Neural cell (in vitro differentiated cells): ENCODE data around the gene NEURL4. TPM values are rescaled to one million over a fixed set of nuclear protein-coding genes. Genes with fewer than 3 reads are reported as not detected.

Experiments used
- H2AFZ ChIP-seq: fragments of 200-600, 300-800 bp; sonication (generic), shearing (Covaris generic); 2 replicates; pipeline ENCODE4 v1.6.0; 2014; ENCODE audit warnings: low read depth, mild to moderate bottlenecking, antibody characterized with exemption, low read length, moderate library complexity
- H3F3A ChIP-seq: fragments of 200-600 bp; shearing (Covaris generic); 2 replicates; pipeline ENCODE4 v1.6.1; 2016; ENCODE audit warnings: mild to moderate bottlenecking, moderate library complexity, mixed read lengths, antibody characterized with exemption, low read length; ENCODE audit not compliant: insufficient read depth, poor library complexity, severe bottlenecking
- H3K27ac ChIP-seq: fragments of 200-600, 300-800 bp; sonication (generic), shearing (Covaris generic); 2 replicates; pipeline ENCODE4 v1.5.1; 2014; ENCODE audit warnings: mild to moderate bottlenecking, low read length, moderate library complexity
- H3K27me3 ChIP-seq: fragments of 300-800, 200-600 bp; sonication (generic), shearing (Covaris generic); 2 replicates; pipeline ENCODE4 v1.6.0; 2014; ENCODE audit warnings: mild to moderate bottlenecking, low read depth, low read length, moderate library complexity; ENCODE audit not compliant: insufficient read depth
- H3K36me3 ChIP-seq: fragments of 300-800, 200-600 bp; sonication (generic), shearing (Covaris generic); 2 replicates; pipeline ENCODE4 v1.5.1; 2014; ENCODE audit warnings: mild to moderate bottlenecking, antibody characterized with exemption, low read length, moderate library complexity; ENCODE audit not compliant: insufficient read depth
- H3K4me2 ChIP-seq: fragments of 300-800, 200-600 bp; sonication (generic), shearing (Covaris generic); 2 replicates; pipeline ENCODE4 v1.6.0; 2014; ENCODE audit warnings: mild to moderate bottlenecking, low read length
- H3K4me3 ChIP-seq: fragments of 300-800, 200-600 bp; sonication (generic), shearing (Covaris generic); 2 replicates; pipeline ENCODE4 v1.5.1; 2014; ENCODE audit warnings: mild to moderate bottlenecking, low read length, moderate library complexity
- H3K79me2 ChIP-seq: fragments of 200-600 bp; shearing (Covaris generic); replicated peaks from 2 replicates; pipeline ENCODE4 v1.6.0; 2014; ENCODE audit warnings: mild to moderate bottlenecking, low read length, moderate library complexity; ENCODE audit not compliant: insufficient read depth
- H3K9ac ChIP-seq: fragments of 300-800, 200-600 bp; sonication (generic), shearing (Covaris generic); 2 replicates; pipeline ENCODE4 v1.6.1; 2016; ENCODE audit warnings: mild to moderate bottlenecking, low read length, mixed read lengths
- H3K9me2 ChIP-seq: fragments of 200-600 bp; shearing (Covaris generic); 2 replicates; pipeline ENCODE4 v1.6.1; 2016; ENCODE audit warnings: mild to moderate bottlenecking, low read length, mixed read lengths; ENCODE audit not compliant: insufficient read depth
- H3K9me3 ChIP-seq: fragments of 200-600, 300-800 bp; sonication (generic), shearing (Covaris generic); 2 replicates; pipeline ENCODE4 v1.6.1; 2016; ENCODE audit warnings: mild to moderate bottlenecking, mixed run types, low read length, moderate library complexity, mixed read lengths
- H4K20me1 ChIP-seq: fragments of 200-600 bp; shearing (Covaris generic); 2 replicates; pipeline ENCODE4 v1.6.1; 2016; ENCODE audit warnings: mild to moderate bottlenecking, mixed run types; ENCODE audit not compliant: insufficient read depth
- EP300 ChIP-seq: fragments of 450-650 bp; conservative IDR thresholded peaks from 2 replicates; pipeline ENCODE4 v1.6.1; 2014; ENCODE audit warnings: antibody characterized with exemption, mild to moderate bottlenecking, moderate library complexity; ENCODE audit not compliant: poor library complexity, severe bottlenecking
- EZH2 ChIP-seq: fragments of 200-600, 300-800 bp; shearing (Covaris generic), sonication (generic); IDR thresholded peaks from 2 replicates; pipeline ENCODE4 v1.6.1; 2014; ENCODE audit warnings: antibody characterized with exemption, low read length, borderline replicate concordance, mild to moderate bottlenecking; ENCODE audit not compliant: insufficient read depth, poor library complexity, severe bottlenecking
- MXI1 ChIP-seq: fragments of 450-650 bp; conservative IDR thresholded peaks from 2 replicates; pipeline ENCODE4 v1.6.1; 2014; ENCODE audit warnings: antibody characterized with exemption, mild to moderate bottlenecking; ENCODE audit not compliant: poor library complexity, severe bottlenecking
- POLR2AphosphoS5 ChIP-seq: IDR thresholded peaks from 2 replicates; pipeline ENCODE4 v1.6.1; 2012
- RAD21 ChIP-seq: fragments of 450-650 bp; conservative IDR thresholded peaks from 2 replicates; pipeline ENCODE4 v1.6.1; 2014; ENCODE audit warnings: antibody characterized with exemption, mild to moderate bottlenecking, moderate library complexity
- SMC3 ChIP-seq: fragments of 450-650 bp; conservative IDR thresholded peaks from 2 replicates; pipeline ENCODE4 v1.6.1; 2014; ENCODE audit warnings: antibody characterized with exemption, mild to moderate bottlenecking, moderate library complexity; ENCODE audit not compliant: poor library complexity
- TAF1 ChIP-seq: IDR thresholded peaks from 2 replicates; pipeline ENCODE4 v1.6.1; 2012; ENCODE audit warnings: low read depth
- polyA plus RNA-seq: library from polyadenylated mRNA; depleted of rRNA; stranded (reverse); fragments of >200 nt; gene quantifications from 2 replicates; pipeline ENCODE4 v1.2.3, GENCODE V29; 2014
- TF ChIP-seq, protein P1 (sequence below): IDR thresholded peaks from 2 replicates; pipeline ENCODE4 v1.6.1; 2012; ENCODE audit warnings: borderline replicate concordance
- TF ChIP-seq, protein P2 (sequence below): fragments of 450-650 bp; IDR thresholded peaks from 2 replicates; pipeline ENCODE4 v1.5.1; 2014; ENCODE audit warnings: antibody characterized with exemption, mild to moderate bottlenecking, moderate library complexity; ENCODE audit not compliant: poor library complexity, severe bottlenecking

Gene NEURL4
- polyA plus RNA-seq, 1 donor from 2014 or later, result 58.4 TPM

DNA sequence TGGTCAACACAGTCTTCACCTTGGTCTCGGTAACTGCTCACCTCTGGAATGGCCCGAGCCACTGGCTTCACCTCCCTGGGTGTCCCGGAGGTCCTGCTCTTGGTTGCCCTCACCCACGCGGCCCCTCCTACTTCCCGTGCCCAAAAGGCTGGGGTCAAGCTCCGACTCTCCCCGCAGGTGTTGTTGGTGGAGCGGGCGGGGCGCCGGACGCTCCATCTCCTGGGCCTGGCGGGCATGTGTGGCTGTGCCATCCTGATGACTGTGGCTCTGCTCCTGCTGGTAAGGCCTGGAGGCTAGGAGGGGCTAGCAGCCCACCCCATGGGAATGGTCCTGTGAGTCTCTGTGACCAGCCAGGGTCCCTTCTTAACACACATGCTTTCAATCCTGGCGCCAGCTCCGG, 44.2 kb downstream of the NEURL4 start:
- TF ChIP-seq SMC3 (no peak), EZH2 (no peak), TAF1 (no peak), MXI1 (no peak), RAD21 (no peak), EP300 (no peak), POLR2AphosphoS5 (no peak)
- TF ChIP-seq, protein P1, sequence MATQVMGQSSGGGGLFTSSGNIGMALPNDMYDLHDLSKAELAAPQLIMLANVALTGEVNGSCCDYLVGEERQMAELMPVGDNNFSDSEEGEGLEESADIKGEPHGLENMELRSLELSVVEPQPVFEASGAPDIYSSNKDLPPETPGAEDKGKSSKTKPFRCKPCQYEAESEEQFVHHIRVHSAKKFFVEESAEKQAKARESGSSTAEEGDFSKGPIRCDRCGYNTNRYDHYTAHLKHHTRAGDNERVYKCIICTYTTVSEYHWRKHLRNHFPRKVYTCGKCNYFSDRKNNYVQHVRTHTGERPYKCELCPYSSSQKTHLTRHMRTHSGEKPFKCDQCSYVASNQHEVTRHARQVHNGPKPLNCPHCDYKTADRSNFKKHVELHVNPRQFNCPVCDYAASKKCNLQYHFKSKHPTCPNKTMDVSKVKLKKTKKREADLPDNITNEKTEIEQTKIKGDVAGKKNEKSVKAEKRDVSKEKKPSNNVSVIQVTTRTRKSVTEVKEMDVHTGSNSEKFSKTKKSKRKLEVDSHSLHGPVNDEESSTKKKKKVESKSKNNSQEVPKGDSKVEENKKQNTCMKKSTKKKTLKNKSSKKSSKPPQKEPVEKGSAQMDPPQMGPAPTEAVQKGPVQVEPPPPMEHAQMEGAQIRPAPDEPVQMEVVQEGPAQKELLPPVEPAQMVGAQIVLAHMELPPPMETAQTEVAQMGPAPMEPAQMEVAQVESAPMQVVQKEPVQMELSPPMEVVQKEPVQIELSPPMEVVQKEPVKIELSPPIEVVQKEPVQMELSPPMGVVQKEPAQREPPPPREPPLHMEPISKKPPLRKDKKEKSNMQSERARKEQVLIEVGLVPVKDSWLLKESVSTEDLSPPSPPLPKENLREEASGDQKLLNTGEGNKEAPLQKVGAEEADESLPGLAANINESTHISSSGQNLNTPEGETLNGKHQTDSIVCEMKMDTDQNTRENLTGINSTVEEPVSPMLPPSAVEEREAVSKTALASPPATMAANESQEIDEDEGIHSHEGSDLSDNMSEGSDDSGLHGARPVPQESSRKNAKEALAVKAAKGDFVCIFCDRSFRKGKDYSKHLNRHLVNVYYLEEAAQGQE, result no peak
- TF ChIP-seq, protein P2, sequence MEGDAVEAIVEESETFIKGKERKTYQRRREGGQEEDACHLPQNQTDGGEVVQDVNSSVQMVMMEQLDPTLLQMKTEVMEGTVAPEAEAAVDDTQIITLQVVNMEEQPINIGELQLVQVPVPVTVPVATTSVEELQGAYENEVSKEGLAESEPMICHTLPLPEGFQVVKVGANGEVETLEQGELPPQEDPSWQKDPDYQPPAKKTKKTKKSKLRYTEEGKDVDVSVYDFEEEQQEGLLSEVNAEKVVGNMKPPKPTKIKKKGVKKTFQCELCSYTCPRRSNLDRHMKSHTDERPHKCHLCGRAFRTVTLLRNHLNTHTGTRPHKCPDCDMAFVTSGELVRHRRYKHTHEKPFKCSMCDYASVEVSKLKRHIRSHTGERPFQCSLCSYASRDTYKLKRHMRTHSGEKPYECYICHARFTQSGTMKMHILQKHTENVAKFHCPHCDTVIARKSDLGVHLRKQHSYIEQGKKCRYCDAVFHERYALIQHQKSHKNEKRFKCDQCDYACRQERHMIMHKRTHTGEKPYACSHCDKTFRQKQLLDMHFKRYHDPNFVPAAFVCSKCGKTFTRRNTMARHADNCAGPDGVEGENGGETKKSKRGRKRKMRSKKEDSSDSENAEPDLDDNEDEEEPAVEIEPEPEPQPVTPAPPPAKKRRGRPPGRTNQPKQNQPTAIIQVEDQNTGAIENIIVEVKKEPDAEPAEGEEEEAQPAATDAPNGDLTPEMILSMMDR, result no peak
- H3F3A ChIP-seq, result no peaks in the 10 kb centered on the region
- no peak overlapping the region for H2AFZ ChIP-seq
- no peaks in the 10 kb centered on the region for H4K20me1 ChIP-seq
- peaks cover 31% of the 10 kb centered on the region for H3K27me3 ChIP-seq
- no peaks in the 10 kb centered on the region for H3K36me3 ChIP-seq
- no peak overlapping the region for H3K4me3 ChIP-seq
- H3K79me2 ChIP-seq, result no peaks in the 10 kb centered on the region
- no peak overlapping the region for H3K9ac ChIP-seq
- no peaks in the 10 kb centered on the region for H3K9me2 ChIP-seq
- H3K4me2 ChIP-seq, result no peak overlapping the region
- H3K9me3 ChIP-seq, result no peaks in the 10 kb centered on the region
- H3K27ac ChIP-seq, result no peak overlapping the region

DNA sequence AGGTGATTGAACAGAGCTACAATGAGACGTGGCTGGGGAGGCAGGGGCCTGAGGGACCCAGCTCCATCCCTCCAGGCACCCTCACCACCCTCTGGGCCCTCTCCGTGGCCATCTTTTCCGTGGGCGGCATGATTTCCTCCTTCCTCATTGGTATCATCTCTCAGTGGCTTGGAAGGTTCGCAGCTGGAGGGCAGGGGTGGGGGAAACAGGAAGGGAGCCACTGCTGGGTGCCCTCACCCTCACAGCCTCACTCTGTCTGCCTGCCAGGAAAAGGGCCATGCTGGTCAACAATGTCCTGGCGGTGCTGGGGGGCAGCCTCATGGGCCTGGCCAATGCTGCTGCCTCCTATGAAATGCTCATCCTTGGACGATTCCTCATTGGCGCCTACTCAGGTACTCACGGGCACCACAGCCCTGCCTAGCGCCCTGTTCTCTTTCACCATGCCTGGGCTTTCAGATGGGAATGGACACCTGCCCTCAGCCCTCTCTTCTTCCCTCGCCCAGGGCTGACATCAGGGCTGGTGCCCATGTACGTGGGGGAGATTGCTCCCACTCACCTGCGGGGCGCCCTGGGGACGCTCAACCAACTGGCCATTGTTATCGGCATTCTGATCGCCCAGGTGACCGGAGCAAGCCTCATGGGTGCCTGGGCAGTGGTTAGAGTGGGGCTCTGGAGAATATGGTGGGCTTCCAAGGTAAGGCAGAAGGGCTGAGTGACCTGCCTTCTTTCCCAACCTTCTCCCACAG, 45.5 kb downstream of the NEURL4 start:
- H3K9me3 ChIP-seq, result no peaks in the 10 kb centered on the region
- peaks cover 31% of the 10 kb centered on the region for H3K27me3 ChIP-seq
- H3K4me3 ChIP-seq, result no peak overlapping the region
- no peaks in the 10 kb centered on the region for H3F3A ChIP-seq
- H3K9me2 ChIP-seq, result no peaks in the 10 kb centered on the region
- no peak overlapping the region for H2AFZ ChIP-seq
- H3K27ac ChIP-seq, result no peak overlapping the region
- no peaks in the 10 kb centered on the region for H3K79me2 ChIP-seq
- TF ChIP-seq EZH2 (no peak), TAF1 (no peak), POLR2AphosphoS5 (no peak), SMC3 (no peak)
- TF ChIP-seq, protein P1, result no peak
- H3K36me3 ChIP-seq, result no peaks in the 10 kb centered on the region
- H4K20me1 ChIP-seq, result no peaks in the 10 kb centered on the region
- no peak overlapping the region for H3K4me2 ChIP-seq
- H3K9ac ChIP-seq, result no peak overlapping the region
